K562 (cell line): ENCODE data around the gene ETS2. TPM values are rescaled to one million over a fixed set of nuclear protein-coding genes. Genes with fewer than 3 reads are reported as not detected.

Experiments
- BRD9 ChIP-seq: fragments of 450-650 bp; IDR thresholded peaks from 2 replicates; pipeline ENCODE4 v1.6.1; 2018; ENCODE audit warnings: low read depth; ENCODE audit not compliant: partially characterized antibody
- EP300 ChIP-seq: IDR thresholded peaks from 2 replicates; pipeline ENCODE4 v1.6.1; 2012; ENCODE audit warnings: low read length, improper control_type of control experiment
- EWSR1 ChIP-seq: fragments of 450-650 bp; IDR thresholded peaks from 2 replicates; pipeline ENCODE4 v1.6.1; 2018; ENCODE audit warnings: borderline replicate concordance, mild to moderate bottlenecking, low read depth, moderate library complexity; ENCODE audit not compliant: partially characterized antibody
- MAFG ChIP-seq: fragments of 450-650 bp; conservative IDR thresholded peaks from 2 replicates; pipeline ENCODE4 v1.6.1; 2016; ENCODE audit warnings: missing genetic modification characterization, missing compliant biosample characterization
- MAZ ChIP-seq, 2 experiments: fragments of 450-650 bp in 1 of 2; sonication (generic) in 1 of 2; formaldehyde crosslinking; IDR thresholded peaks in 1 of 2; conservative IDR thresholded peaks in 1 of 2; 2 replicates each; pipeline versions ENCODE4 v1.4.0 to v1.5.0; 2020; ENCODE audit warnings: mild to moderate bottlenecking in 1 of 2, missing genetic modification reagents in 1 of 2
- RBM15 ChIP-seq: fragments of 200-400 bp; formaldehyde crosslinking; IDR thresholded peaks from 2 replicates; pipeline ENCODE4 v1.6.1; 2018; ENCODE audit warnings: mild to moderate bottlenecking, low read length, moderate library complexity; ENCODE audit not compliant: insufficient read depth
- SMAD3 ChIP-seq: fragments of 450-650 bp; formaldehyde crosslinking; conservative IDR thresholded peaks from 2 replicates; pipeline ENCODE4 v1.4.0; 2020; ENCODE audit warnings: mild to moderate bottlenecking
- ZNF274 ChIP-seq: IDR thresholded peaks from 2 replicates; pipeline ENCODE4 v1.6.1; 2011; ENCODE audit warnings: low read depth, mild to moderate bottlenecking, low read length, moderate library complexity, borderline replicate concordance
- ZNF699 ChIP-seq: fragments of 250-450 bp; sonication (Bioruptor Pico); IDR thresholded peaks from 2 replicates; pipeline ENCODE4 v1.8.0; 2021; ENCODE audit warnings: mild to moderate bottlenecking, moderate library complexity; ENCODE audit not compliant: insufficient replicate concordance
- polyA plus RNA-seq, 8 experiments: library from polyadenylated mRNA; depleted of rRNA in 4 of 8; stranded (reverse) in 5 of 8; unstranded in 3 of 8; fragments of >200 nt; fragmentation: Nextera tagmentation in 2 of 8; fragmentation: Illumina TruSeq in 1 of 8; extraction: Ambion mirVana in 2 of 8; extraction: Trizol in 1 of 8; gene quantifications; 2 replicates each; pipeline versions ENCODE4 v1.2.1 to v1.2.3, GENCODE V29; 2011 to 2014; ENCODE audit warnings: inconsistent platforms in 1 of 8, missing spikeins in 1 of 8
- total RNA-seq, 7 experiments: library from RNA; depleted of rRNA in 6 of 7; stranded (reverse); fragments of >200 nt in 6 of 7; fragmentation: Illumina TruSeq in 2 of 7; extraction: Trizol in 2 of 7; gene quantifications; 2 replicates each; pipeline versions ENCODE4 v1.2.1 to v1.2.3, GENCODE V29; 2011 to 2021; ENCODE audit warnings: low replicate concordance in 1 of 7
- TF ChIP-seq, protein P1 (sequence below): fragments of 150-350 bp; IDR thresholded peaks from 2 replicates; pipeline ENCODE4 v1.6.1; 2014; ENCODE audit warnings: low read depth, mild to moderate bottlenecking, low read length, borderline replicate concordance
- TF ChIP-seq, protein P2 (sequence below): fragments of 450-650 bp; IDR thresholded peaks from 2 replicates; pipeline ENCODE4 v1.6.1; 2017; ENCODE audit warnings: antibody characterized with exemption
- TF ChIP-seq, protein P3 (sequence below): sonication (generic); formaldehyde crosslinking; IDR thresholded peaks from 2 replicates; pipeline ENCODE4 v1.9.0; 2022; ENCODE audit warnings: mild to moderate bottlenecking, missing genetic modification reagents
- TF ChIP-seq, protein P4 (sequence below): sonication (generic); formaldehyde crosslinking; IDR thresholded peaks from 2 replicates; pipeline ENCODE4 v1.9.0; 2022; ENCODE audit warnings: mild to moderate bottlenecking, missing genetic modification reagents
- TF ChIP-seq, protein P5 (sequence below): fragments of 250-450 bp; sonication (Bioruptor Pico); IDR thresholded peaks from 2 replicates; pipeline ENCODE4 v1.8.0; 2021; ENCODE audit warnings: mild to moderate bottlenecking, moderate library complexity
- TF ChIP-seq, protein P6 (sequence below): fragments of 450-650 bp; formaldehyde crosslinking; IDR thresholded peaks from 2 replicates; pipeline ENCODE4 v1.4.0; 2020; ENCODE audit warnings: mild to moderate bottlenecking, moderate library complexity

ETS2 gene
- total and polyA plus RNA-seq, 9 of the 15 experiments (the other 6 are each of a cell fraction or from before 2014, with no cell fraction given) = 1.7 to 24.4 (median 12.2) TPM

DNA sequence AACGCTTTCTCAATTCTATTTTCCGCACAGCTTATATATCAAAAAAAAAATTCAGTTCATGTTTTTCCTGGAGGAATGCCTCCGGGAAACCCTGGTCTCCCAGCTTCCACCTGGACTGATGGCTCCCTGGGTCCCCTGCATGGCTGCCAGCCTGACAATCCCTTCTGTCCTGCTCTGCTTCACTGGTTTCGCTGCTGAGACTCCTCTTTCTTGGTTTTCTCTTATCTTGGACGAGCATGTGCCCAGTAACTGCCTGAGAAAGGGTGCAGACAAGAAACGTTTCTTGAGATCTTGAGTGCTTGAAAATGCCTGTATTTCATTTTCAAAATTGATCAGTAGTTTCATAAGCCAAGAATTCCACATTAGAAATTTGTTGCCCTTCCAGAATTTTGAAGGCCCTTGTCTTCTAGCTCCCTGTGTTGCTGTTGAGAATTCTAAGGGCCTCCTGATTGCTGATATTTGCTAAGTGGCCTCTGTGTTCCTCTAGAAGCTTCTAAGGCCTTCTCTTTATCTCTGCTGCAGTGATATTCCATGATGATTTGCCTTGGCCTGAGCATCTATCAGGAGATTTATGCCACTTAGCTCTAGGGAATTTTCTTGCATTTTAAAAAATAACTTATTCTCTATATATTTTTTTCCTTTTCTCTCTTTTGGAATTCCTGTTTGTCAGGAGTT lies 44.7 kb downstream of the ETS2 start (continued):
- TF ChIP-seq, protein P1, sequence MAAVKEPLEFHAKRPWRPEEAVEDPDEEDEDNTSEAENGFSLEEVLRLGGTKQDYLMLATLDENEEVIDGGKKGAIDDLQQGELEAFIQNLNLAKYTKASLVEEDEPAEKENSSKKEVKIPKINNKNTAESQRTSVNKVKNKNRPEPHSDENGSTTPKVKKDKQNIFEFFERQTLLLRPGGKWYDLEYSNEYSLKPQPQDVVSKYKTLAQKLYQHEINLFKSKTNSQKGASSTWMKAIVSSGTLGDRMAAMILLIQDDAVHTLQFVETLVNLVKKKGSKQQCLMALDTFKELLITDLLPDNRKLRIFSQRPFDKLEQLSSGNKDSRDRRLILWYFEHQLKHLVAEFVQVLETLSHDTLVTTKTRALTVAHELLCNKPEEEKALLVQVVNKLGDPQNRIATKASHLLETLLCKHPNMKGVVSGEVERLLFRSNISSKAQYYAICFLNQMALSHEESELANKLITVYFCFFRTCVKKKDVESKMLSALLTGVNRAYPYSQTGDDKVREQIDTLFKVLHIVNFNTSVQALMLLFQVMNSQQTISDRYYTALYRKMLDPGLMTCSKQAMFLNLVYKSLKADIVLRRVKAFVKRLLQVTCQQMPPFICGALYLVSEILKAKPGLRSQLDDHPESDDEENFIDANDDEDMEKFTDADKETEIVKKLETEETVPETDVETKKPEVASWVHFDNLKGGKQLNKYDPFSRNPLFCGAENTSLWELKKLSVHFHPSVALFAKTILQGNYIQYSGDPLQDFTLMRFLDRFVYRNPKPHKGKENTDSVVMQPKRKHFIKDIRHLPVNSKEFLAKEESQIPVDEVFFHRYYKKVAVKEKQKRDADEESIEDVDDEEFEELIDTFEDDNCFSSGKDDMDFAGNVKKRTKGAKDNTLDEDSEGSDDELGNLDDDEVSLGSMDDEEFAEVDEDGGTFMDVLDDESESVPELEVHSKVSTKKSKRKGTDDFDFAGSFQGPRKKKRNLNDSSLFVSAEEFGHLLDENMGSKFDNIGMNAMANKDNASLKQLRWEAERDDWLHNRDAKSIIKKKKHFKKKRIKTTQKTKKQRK = no peak
- TF ChIP-seq, protein P2, sequence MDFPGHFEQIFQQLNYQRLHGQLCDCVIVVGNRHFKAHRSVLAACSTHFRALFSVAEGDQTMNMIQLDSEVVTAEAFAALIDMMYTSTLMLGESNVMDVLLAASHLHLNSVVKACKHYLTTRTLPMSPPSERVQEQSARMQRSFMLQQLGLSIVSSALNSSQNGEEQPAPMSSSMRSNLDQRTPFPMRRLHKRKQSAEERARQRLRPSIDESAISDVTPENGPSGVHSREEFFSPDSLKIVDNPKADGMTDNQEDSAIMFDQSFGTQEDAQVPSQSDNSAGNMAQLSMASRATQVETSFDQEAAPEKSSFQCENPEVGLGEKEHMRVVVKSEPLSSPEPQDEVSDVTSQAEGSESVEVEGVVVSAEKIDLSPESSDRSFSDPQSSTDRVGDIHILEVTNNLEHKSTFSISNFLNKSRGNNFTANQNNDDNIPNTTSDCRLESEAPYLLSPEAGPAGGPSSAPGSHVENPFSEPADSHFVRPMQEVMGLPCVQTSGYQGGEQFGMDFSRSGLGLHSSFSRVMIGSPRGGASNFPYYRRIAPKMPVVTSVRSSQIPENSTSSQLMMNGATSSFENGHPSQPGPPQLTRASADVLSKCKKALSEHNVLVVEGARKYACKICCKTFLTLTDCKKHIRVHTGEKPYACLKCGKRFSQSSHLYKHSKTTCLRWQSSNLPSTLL = no peak
- TF ChIP-seq MAZ (CRISPR knock-in tag; conservative IDR thresholded peaks at IDR 0.05 in 1 of 2, IDR thresholded peaks at IDR 0.05 in 1 of 2) = 0 out of 4 replicates have a peak, but pooled peaks of 1 of the 2 experiments have one; percentile 24
- TF ChIP-seq MAFG = no peak
- no peak for TF ChIP-seq ZNF274
- TF ChIP-seq, protein P3, sequence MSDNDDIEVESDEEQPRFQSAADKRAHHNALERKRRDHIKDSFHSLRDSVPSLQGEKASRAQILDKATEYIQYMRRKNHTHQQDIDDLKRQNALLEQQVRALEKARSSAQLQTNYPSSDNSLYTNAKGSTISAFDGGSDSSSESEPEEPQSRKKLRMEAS (CRISPR knock-in tag) = no peak
- TF ChIP-seq, protein P4, sequence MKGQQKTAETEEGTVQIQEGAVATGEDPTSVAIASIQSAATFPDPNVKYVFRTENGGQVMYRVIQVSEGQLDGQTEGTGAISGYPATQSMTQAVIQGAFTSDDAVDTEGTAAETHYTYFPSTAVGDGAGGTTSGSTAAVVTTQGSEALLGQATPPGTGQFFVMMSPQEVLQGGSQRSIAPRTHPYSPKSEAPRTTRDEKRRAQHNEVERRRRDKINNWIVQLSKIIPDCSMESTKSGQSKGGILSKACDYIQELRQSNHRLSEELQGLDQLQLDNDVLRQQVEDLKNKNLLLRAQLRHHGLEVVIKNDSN (CRISPR knock-in tag) = no peak
- TF ChIP-seq EWSR1 = no peak
- TF ChIP-seq, protein P5, sequence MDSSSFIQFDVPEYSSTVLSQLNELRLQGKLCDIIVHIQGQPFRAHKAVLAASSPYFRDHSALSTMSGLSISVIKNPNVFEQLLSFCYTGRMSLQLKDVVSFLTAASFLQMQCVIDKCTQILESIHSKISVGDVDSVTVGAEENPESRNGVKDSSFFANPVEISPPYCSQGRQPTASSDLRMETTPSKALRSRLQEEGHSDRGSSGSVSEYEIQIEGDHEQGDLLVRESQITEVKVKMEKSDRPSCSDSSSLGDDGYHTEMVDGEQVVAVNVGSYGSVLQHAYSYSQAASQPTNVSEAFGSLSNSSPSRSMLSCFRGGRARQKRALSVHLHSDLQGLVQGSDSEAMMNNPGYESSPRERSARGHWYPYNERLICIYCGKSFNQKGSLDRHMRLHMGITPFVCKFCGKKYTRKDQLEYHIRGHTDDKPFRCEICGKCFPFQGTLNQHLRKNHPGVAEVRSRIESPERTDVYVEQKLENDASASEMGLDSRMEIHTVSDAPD (CRISPR knock-in tag) = no peak
- TF ChIP-seq, protein P6, sequence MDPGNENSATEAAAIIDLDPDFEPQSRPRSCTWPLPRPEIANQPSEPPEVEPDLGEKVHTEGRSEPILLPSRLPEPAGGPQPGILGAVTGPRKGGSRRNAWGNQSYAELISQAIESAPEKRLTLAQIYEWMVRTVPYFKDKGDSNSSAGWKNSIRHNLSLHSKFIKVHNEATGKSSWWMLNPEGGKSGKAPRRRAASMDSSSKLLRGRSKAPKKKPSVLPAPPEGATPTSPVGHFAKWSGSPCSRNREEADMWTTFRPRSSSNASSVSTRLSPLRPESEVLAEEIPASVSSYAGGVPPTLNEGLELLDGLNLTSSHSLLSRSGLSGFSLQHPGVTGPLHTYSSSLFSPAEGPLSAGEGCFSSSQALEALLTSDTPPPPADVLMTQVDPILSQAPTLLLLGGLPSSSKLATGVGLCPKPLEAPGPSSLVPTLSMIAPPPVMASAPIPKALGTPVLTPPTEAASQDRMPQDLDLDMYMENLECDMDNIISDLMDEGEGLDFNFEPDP (CRISPR knock-in tag) = no peak
- TF ChIP-seq ZNF699 (CRISPR knock-in tag) = no peak
- peak; percentile 62 for TF ChIP-seq EP300
- no peak for TF ChIP-seq RBM15
- peak; percentile 15 for TF ChIP-seq BRD9
- no peak; the same call in 1 of the 2 replicates for TF ChIP-seq SMAD3 (CRISPR knock-in tag)
